Endothelial cell (in vitro differentiated cells): ENCODE measurements around the gene CD8B. TPM values are rescaled to one million over a fixed set of nuclear protein-coding genes. Genes with fewer than 3 reads are reported as not detected.

Experiments used
- DNase-seq: peaks from one replicate; pipeline ENCODE4 v3.0.0; 2021; ENCODE audit warnings: low spot score
- H3K27ac Mint-ChIP-seq: one replicate; pipeline ENCODE4 v1.8.0; 2021; ENCODE audit warnings: mixed read lengths, inconsistent platforms; ENCODE audit not compliant: unreplicated experiment
- H3K27me3 Mint-ChIP-seq: one replicate; pipeline ENCODE4 v1.8.0; 2021; ENCODE audit warnings: mild to moderate bottlenecking, moderate library complexity, mixed read lengths, inconsistent platforms; ENCODE audit not compliant: unreplicated experiment
- H3K36me3 Mint-ChIP-seq: one replicate; pipeline ENCODE4 v1.8.0; 2021; ENCODE audit warnings: mild to moderate bottlenecking, low read depth, mixed read lengths, inconsistent platforms; ENCODE audit not compliant: unreplicated experiment
- H3K4me1 Mint-ChIP-seq: one replicate; pipeline ENCODE4 v1.8.0; 2021; ENCODE audit warnings: mild to moderate bottlenecking, mixed read lengths, inconsistent platforms; ENCODE audit not compliant: unreplicated experiment
- H3K4me3 Mint-ChIP-seq: one replicate; pipeline ENCODE4 v1.8.0; 2021; ENCODE audit warnings: mild to moderate bottlenecking, mixed read lengths, inconsistent platforms; ENCODE audit not compliant: unreplicated experiment
- H3K9me3 Mint-ChIP-seq: one replicate; pipeline ENCODE4 v1.8.0; 2021; ENCODE audit warnings: mixed read lengths, inconsistent platforms; ENCODE audit not compliant: unreplicated experiment
- CTCF ChIP-seq: fragments of 200-600 bp; sonication (generic); IDR thresholded peaks from one replicate; pipeline ENCODE4 v1.5.0; 2021; ENCODE audit warnings: antibody characterized with exemption; ENCODE audit not compliant: unreplicated experiment
- total RNA-seq: library from RNA; stranded (reverse); fragmentation: NEBNext Ultra II Directional; extraction: Animal tissue kit (Norgen Biotek cat#: 25700); gene quantifications from one replicate; pipeline ENCODE4 v1.2.1, GENCODE V29; 2021; ENCODE audit not compliant: unreplicated experiment

CD8B gene
- total RNA-seq, 1 donor from 2014 or later = not detected

- no peak for TF ChIP-seq CTCF
- Mint-ChIP-seq H3K9me3 (no peaks in the 10 kb centered on the region), H3K36me3 (no peaks in the 10 kb centered on the region), H3K4me3 (no peak overlapping the region), H3K4me1 (peaks cover 6% of the 10 kb centered on the region), H3K27ac (no peak overlapping the region), H3K27me3 (peaks cover 10% of the 10 kb centered on the region)
- DNase-seq = no peak
Measured at GRCh38 chr2:86785456-86785855, 76.2 kb downstream of the CD8B start.

GRCh38 chr2:86783615-86784339, 77.9 kb downstream of the CD8B start:
- H3K4me3 Mint-ChIP-seq = no peak overlapping the region
- H3K27ac Mint-ChIP-seq = no peak overlapping the region
- peaks cover 6% of the 10 kb centered on the region for H3K4me1 Mint-ChIP-seq
- no peaks in the 10 kb centered on the region for H3K9me3 Mint-ChIP-seq
- peaks cover 5% of the 10 kb centered on the region for H3K27me3 Mint-ChIP-seq
- no peak for TF ChIP-seq CTCF
- DNase-seq = no peak
- no peaks in the 10 kb centered on the region for H3K36me3 Mint-ChIP-seq

GRCh38 chr2:86782748-86783147, 78.9 kb downstream of the CD8B start:
- DNase-seq = no peak
- H3K4me3 Mint-ChIP-seq = no peak overlapping the region
- TF ChIP-seq CTCF = no peak
- H3K9me3 Mint-ChIP-seq = no peaks in the 10 kb centered on the region
- peaks cover 6% of the 10 kb centered on the region for H3K4me1 Mint-ChIP-seq
- H3K36me3 Mint-ChIP-seq = no peaks in the 10 kb centered on the region
- peaks cover 2% of the 10 kb centered on the region for H3K27me3 Mint-ChIP-seq
- no peak overlapping the region for H3K27ac Mint-ChIP-seq

- no peak for TF ChIP-seq CTCF
- DNase-seq = no peak
- Mint-ChIP-seq H3K27me3 (no peaks in the 10 kb centered on the region), H3K27ac (no peak overlapping the region), H3K4me3 (no peak overlapping the region), H3K36me3 (no peaks in the 10 kb centered on the region), H3K9me3 (no peaks in the 10 kb centered on the region), H3K4me1 (peaks cover 6% of the 10 kb centered on the region)
Measured at GRCh38 chr2:86781363-86781762, 80.3 kb downstream of the CD8B start.

GRCh38 chr2:86779971-86780370, 81.7 kb downstream of the CD8B start:
- H3K4me3 Mint-ChIP-seq = no peak overlapping the region
- TF ChIP-seq CTCF = no peak
- H3K36me3 Mint-ChIP-seq = peaks cover under 1% of the 10 kb centered on the region
- H3K9me3 Mint-ChIP-seq = no peaks in the 10 kb centered on the region
- H3K27me3 Mint-ChIP-seq = no peaks in the 10 kb centered on the region
- peaks cover 6% of the 10 kb centered on the region for H3K4me1 Mint-ChIP-seq
- H3K27ac Mint-ChIP-seq = no peak overlapping the region
- DNase-seq = no peak
